ENCODE results near the gene ZNF385C.
A peak's percentile ranks its signal among the peaks of the same experiment; 100 is the strongest.

Gene ZNF385C

DNA sequence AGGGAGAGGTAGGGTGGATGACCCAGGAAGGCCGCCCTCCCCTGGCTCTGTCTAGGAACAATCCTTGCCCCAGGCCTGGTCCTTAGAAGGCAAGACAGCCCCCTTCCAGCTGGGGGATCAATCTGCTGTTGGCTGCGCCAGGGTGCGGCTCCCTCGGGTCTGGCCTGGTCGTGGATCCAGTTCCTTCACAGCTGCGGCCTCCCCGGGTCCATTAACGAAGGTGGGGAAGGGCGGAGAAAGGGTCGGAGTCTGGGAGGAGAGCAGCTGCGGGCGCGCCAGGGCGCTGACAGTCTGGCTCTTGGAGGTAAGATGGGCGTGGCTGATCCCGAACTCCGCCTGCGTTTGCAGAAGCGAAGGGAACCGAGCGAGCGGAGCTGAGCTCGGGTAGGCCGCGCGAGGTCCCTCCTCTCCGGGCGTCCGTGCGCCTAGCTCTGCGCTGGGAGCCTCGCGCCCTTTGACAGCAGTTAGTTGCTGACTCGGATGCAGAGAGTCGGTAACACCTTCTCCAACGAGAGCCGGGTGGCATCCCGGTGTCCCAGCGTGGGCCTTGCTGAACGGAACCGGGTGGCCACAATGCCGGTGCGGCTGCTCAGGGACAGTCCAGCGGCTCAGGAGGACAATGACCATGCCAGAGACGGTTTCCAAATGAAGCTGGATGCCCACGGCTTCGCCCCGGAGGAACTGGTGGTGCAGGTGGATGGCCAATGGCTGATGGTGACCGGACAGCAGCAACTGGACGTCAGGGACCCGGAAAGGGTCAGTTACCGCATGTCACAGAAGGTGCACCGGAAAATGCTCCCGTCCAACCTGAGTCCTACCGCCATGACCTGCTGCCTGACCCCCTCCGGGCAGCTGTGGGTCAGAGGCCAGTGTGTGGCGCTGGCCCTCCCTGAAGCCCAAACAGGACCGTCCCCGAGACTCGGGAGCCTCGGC lies 24.4 kb upstream of the ZNF385C start, which contains the start of gene HSPB9:
Gene HSPB9 (plus strand): TSS at position 434 of the 933 bp plus-strand sequence. CDS start 47 bp downstream, at position 481.
- DNase-seq: no peak

DNA sequence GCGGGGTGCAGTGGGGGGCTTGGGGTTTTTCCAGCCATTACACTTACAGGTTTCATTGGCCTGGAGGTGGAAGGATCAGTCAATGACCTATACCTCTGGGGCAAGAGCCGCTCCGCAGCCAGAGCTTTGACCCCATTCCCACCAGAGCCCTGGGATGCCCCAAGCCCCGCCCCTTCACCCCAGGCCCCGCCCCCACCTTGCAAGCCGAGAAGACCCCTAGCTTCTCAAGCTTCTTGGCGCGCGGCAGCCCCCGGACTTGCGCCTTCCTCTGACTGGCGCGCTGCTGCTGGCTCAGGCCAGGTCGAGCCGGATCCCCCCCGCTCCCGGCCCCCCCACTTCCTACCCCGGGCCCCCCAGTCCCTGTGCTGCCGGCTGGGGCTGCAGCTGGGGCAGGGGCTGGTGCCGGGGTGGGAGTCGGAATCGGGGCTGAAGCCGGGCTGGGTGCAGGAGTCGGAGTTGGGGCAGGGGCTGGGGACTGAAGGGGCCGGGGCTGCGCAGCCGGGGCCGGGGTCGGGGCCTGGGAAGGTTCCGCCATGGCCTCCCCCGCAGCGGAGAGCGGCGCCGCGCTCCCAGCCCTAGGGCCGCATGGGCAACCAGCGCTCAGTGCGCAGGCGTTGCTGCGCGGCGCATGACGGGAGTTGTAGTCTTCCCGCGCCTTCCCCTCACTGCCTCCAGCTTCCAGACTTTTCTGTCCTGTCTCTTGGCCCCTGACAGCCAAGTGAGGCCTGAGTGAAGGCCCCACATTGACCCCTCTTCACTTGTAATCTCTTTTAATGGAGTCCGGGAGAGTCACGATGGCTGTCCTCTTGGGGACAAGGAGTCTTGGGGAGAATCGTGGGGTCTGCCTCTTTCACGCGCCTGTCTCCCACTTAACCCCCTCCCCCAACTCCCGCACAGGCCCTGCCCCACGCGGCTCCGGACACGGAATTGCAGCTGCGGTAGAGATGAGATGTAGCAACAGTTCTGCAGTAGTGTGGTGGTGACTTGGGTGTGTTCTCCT lies 22.8 kb upstream of the ZNF385C start, which contains the start of gene KAT2A:
Gene KAT2A (minus strand): TSS at position 598 of the 1,000 bp plus-strand sequence. CDS start 63 bp downstream, at position 535.
- peak; percentile 30 for DNase-seq

DNA sequence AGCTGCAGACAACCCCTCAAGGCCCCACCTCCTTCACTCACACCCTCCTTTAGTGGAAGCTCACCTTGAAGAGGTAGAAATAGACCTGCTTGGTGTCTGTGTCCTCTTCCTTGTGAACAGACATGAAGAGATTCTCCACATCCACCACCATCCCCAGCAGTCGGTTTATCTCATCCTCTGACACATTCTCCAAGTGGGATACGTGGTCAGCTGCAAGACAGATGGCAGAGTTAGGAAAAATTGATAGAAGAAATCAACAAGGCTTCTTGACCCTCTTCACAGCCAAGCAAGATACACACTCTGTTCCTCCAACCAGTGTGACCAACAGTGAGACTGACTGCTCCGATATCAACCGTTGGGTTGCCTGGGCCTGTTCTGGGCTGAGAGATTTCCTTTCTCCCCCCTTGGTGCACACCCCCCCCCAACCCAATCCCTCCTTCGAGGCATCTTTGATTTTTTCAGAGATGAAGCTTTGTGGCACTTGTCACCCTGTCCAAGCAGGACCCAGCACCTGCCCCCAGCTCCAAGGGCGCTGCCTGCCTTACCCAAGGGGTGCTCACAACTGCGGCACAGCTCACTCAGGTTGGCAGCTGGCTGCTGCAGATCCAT lies 22.0 kb upstream of the ZNF385C start:
- no peak for DNase-seq

DNA sequence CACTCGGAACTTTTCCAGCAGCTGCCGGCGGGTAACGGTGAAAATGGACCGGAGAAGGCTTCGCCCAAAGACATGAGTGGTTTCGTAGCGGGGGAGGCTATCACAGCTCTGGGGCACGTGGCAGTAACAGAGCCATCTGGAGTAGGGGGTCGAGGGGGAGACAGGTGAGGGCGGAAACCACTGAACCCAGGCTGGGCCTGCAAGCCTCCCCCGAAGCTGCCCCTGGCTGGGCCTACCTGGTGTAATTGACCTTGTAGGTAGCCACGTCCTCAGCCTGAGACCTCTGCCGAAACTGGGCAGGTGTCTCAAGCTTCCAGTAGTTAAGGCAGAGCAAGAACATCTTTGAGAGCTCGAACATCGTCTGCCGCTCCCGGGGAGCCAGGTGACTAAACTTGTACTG lies 21.0 kb upstream of the ZNF385C start:
- no peak for DNase-seq

DNA sequence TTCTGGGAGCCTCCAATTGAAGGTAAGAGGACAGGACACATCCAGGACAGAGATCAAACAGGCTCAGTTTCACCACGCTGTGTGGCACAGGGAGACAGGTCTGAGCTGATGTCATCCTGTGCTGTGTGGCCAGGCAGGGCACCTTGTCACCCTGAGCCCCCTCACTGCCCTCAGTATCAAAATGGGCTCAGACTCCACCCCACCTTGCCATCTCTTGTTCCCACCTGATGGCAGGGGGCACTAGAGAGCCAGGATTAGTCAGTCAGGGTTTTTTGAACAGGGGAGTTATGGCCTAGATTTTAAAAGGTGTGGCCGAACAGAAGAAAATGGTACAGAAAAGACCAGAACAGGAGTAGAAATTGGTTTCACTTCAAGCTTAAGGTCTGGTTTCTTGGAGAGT lies 20.3 kb upstream of the ZNF385C start:
- peak; percentile 6 for DNase-seq

DNA sequence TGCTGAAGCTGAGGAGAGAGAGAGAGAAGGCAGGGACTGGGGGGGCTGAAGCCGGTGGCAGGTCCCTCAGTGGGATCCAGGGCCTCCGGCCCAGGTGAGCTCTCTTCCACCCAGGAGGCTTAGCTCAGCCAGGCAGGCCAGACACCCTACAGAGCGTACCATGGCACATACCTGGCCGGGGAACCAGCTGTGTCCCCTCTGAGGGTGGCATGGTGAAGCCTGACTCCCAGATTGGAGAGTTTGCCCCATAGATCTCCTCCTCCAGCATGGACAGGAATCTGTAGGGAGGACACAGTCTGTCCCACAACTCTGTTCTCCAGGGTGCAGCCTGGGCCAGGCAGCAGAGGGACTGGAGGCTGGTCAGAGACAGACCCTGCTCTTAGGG lies 19.8 kb upstream of the ZNF385C start:
- DNase-seq: no peak

DNA sequence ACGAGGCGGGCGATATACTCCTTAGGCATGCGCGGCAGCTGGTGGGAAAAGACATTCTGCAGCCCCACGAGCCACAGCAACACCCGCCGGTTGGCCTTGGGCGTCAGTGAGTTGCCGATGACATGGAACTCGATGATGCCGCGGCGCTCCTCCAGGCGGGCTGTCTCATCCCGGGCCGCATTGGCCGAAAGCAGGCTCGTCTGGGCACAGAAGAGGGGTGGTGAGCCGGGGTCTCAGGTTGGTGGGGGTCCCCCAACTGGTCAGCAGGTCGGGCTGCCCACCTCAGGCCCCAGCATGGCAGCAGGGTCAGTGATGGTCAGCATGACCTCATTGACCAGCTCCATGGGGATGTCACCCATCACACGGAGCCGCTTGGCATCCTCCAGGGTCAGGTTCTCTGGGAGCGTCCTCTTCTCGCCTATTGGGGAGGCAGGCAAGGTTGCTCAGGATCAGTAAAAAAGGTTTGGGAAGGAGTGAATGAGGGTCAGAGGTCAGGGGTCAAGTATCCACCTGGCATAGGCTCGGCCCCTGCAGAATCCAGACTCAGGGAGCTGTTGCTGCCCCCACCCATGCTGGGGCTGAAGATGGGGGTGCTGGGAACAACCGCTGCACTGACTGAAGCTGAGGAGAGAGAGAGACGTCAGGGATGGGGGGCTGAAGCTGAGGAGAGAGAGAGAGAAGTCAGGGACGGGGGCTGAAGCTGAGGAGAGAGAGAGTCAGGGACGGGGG lies 19.3 kb upstream of the ZNF385C start:
- no peak for DNase-seq

DNA sequence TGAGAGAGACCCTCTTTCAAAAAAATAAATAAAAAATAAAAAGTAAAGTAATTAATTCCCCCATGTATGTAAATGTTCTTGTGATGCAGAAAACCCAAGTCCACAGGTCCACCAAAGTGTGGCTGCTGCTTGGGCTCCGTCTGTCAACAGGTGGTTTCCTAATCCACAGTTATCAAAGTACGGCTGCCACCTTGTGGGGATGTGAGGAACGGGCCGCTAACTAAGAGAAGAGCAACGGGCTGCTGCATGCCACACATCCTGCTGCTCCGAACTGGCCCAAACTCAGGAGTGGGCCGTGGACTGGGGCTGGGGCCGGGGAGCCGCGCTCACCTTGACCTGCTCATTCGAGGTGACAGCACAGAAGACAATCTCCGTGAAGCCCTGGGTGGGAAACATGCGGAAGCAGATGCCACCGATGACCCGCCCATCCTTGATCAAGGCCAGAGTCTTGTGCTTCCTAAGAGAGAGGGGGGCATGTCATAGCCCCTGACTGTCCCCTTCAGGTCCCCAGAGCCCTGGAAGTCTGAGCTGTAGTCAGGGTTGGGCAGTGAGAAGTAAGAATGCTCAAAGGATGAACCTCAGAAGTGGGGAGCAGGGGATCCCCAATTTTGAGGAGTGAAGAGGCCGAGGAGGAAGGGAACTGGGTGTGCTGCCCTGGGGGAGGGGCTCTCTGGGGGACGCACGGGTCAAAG lies 18.6 kb upstream of the ZNF385C start:
- DNase-seq: peak; percentile 81

DNA sequence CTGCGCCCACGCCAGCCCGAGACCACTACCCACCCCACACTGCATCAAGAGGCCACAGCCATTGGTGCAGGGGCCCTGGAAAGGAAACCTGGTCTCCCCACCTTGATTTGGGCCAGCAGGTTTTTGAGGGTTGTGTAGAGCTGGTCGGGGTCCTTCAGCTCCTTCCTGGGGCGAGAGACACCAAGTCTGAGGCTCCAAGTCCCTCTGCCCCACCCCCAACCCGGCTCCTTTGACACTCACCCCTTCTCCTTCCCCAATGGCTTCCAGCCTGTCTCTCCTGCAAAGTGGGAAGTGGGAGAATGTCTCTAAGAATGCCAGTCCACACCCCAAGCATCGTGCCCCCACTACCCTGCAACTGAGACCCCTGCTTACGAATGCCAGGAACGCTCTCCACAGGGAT lies 15.8 kb upstream of the ZNF385C start:
- DNase-seq: no peak

DNA sequence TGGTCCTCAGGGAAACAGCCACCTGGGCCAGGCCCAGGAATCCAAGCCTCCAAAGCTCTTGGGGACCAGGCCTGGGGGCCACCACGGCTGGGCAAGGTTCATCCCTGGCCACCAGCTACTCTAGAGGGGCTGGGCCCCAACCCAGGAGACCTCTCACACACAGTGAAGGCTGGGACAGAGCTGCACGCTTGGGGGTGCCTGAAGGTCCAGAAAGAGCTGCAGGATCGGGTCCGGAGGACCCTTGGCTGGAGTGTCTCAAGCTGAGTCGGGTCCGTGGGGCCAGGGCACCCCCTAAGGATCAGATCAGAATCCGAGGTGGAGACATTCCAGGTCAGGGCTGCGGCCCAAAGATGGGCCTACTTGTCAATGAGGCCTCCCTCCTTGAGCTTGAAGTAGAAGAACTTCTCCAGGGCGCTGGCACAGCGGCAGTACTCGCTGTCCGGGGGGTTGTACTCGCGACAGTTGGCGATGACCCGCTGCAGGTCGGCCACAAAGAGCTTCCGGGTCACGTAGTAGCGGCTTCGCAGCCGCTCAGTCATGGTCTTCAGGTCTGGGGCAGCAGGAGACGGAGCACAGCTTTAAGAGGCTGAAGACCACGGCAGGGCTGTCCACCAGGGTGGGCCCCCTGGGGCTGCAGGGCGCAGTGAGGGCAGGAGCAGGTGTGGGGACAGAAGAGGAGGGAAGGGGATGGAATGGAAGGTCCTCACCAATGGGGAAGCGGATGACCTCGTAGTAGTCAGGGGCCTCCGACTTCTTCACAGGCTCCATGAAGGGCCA lies 15.2 kb upstream of the ZNF385C start:
- no peak for DNase-seq

DNA sequence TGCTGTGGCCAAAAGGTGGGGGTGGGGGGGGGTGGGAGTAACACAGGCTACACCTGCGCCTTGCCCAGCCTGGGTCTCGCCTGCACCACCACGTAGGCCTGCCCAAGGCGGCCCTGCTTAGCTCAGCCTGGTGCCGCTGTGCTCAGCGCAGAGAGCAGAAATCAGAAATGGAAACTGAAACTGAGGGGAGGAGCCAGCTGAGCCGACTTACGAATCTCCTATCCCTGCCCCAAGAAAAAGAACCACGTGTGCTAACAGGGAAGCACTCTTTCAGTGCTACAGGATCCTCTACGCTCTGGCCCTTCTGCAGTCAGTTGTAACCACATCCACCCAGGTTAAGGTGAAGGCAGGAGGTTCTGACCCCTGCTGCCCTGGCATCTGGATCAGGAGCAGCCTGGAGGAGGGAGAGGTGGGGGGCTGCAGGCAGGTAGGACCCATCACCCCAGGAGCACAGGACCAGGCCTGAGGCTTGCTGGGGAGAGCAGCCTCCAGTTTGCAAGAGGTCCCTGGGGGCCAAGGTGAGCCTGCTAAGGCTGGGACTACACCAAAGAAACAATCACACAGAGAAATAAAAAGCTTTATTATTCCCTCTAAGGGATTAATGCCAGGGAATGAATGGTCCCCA lies 14.4 kb upstream of the ZNF385C start, which contains the start of gene DHX58:
Gene DHX58 (minus strand): TSS at position 163 of the 625 bp plus-strand sequence. CDS start 822 bp downstream, outside the sequence.
- DNase-seq: peak; percentile 78

DNA sequence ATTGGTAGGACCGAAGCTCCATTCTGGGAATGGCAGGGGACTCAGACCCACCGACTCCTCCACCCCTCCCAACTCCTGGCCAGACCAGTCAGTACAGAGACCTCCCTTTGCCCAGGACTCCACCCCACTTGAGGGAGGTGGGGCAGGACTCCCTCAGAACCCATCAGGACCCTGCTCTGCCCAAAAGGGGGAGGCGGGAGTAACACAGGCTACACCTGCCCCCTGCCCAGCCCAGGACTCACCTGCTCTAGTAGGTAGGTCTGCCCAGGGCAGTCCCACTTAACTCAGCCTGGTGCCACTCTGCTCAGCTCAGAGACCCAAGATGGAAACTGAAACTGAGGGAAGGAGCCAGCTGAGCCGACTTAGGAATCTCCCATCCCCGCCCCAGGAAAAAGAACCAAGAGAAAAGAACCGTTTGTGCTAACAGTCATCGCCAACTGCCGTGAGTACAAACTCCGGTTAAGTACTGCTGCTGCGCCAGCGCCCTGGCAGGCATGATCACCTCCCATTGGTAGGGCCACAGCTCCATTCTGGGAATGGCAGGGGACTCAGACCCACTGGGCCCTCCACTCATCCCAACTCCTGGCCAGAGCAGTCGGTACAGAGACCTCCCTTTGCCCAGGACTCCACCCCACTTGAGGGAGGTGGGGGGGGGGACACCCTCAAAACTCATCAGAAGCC lies 13.7 kb upstream of the ZNF385C start:
- DNase-seq: peak; percentile 36

DNA sequence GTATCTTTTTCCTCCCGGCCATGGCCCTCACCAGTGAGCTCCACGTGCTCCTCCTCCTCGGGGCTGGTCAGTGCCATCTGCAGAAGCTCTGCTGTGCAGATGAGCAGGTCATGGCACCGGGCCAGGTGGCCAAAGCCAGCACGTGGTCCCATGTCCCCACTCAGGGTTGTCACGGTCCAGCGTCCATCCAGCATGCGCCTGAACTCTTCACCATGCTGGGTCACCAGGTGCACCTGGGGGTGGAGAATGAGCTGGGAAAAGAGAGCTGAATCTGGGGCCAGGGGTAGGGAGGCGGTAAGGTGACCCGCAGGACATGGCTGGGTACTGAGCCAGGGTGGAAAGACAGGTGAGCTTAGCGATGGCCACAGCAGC lies 13.0 kb upstream of the ZNF385C start:
- no peak for DNase-seq

DNA sequence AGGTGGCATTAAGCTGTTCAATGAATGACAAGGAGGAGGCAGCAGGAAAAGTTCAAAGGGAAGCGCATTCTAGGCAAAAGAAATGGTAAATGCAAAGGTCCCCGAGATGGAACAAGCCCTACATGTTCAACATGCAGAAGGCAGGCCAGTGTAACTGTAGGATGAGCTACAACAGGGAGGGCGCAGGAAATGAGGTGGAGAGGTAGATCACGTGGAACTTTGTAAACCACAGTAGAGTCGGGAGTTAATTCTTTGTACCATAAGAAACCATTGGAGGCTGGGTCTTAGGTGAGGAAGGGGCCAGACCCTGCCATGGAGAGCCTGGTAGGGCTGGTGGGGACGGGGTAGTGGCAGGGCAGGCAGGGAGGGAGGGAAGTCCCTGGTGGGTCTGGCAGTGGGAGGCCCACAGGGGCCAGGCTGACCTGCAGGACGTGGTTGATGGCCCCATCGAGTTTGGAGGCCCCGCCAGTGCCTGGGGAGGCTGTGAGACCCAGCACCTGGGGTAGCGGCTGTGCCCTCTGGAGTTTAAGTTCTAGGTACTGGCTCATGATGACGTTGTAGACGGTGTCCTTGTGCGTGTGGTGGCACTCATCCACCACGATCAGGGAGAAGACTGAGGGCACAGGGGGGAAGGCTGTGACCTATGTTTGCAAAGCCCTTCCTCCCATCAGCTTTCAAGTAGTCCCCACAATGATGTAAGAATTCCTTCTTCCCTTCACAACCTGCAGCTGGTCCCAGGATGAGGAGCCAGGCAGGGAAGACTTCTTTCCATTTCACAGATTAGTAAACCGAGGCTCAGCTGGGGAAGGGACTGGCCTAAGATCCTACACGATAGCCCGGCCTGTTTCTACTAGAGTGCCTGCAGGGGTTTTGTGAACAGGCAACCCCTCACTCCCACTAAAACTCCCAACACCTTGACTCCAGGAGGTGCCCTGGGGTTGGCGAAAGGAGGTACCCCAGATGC lies 12.3 kb upstream of the ZNF385C start:
- DNase-seq: no peak

DNA sequence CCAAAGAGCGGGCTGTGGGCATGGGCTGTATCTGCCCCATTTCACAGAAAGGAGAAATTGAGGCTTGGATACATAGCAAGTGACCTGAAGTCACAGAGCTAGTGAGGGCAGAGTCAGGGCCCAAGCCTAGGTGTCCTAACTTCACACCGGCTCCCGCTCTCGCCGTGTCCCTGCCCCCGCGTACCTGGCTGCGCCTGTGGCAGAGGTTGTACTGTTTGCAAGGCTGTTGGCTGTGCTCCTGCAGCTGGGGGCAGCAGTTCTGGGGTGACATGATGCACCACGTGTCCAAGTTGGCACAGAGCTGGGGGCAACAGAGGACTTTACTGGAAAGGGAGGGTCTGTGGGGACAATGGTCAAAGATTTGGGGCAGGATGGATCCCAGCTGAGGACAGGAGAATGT lies 10.8 kb upstream of the ZNF385C start:
- DNase-seq: no peak

DNA sequence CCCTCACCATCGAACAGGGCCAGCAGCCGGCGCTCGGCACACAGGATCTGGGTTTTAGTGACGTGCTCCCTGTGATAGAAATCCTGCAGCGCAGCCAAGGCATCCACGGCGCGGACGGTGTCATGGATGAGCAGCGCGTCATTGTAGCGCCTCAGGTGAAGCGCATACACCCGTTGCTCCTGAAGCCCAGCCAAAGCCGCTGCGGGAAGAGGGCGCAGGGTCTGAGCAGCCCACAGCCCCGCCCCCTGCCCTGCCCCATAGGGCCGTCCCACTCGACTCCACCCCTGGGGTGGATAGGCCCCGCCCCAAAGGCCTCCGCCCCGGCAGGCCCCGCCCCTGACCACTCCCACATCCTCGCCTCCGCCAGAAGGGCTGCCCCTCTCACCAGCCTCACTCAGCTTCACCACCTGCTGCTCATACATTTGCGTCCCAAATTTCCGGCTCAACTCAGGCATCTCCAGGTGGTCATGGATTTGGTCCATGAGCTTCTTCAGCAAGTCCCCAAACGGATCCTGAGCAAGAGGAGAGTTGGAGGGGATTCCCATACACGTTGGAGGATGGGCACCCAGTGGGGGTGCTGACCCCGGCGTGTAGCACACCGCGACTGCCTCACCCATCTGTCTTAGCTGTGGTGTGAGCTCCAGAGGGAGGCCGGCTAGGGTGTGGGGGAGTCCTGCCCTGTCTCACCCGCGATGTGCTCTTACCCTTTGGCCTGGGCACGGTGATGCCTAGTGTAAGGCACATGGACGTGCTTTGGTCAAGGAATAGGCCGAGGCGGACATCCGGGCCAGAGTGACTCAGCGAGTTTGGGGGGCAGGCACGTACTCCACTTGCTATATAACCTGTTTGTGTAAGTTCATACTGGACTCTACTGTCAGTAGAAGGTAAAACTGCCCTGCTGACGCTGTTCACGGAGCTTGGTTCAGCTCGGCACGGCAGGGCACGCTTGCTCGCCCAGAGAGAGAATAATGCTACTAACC lies 9.6 kb upstream of the ZNF385C start:
- peak; percentile 62 for DNase-seq

DNA sequence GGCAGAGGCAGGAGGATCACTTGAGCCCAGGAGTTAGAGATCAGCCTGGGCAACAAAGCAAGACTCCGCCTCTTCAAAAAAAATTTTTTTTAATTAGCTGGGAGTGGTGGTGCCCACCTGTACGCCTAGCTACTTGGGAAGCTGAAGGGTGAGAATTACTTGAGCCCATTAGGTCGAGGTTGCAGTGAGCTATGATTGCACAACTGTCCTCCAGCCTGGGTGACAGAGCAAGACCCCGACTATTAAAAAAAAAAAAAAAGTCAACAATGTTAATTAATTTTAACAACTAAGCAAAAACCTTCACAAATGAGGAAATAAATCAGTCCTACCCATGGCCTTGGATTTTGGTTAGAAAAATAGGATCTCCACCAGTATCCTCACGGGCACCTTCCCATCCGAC lies 8.9 kb upstream of the ZNF385C start:
- DNase-seq: no peak
